NT2/D1 (cell line): Measurements from ENCODE around the gene PRRT2.

ENCODE experiments used
- SUZ12 ChIP-seq: IDR thresholded peaks from 2 replicates; pipeline ENCODE4 v1.6.1; 2011; ENCODE audit not compliant: insufficient read length, insufficient read depth; ENCODE audit errors: extremely low read depth
- YY1 ChIP-seq: IDR thresholded peaks from 2 replicates; pipeline ENCODE4 v1.6.1; 2011; ENCODE audit not compliant: insufficient read length, insufficient read depth
- ZNF274 ChIP-seq: IDR thresholded peaks from 2 replicates; pipeline ENCODE4 v1.6.1; 2011; ENCODE audit warnings: mild to moderate bottlenecking, low read depth, low read length

GRCh38 chr16:29844575-29845331 lies 32.8 kb downstream of the PRRT2 start:
- no peak for TF ChIP-seq ZNF274
- no peak for TF ChIP-seq YY1
- TF ChIP-seq SUZ12, result no peak
